A549 (cell line): ENCODE results near the gene MORC3. TPM values are rescaled to one million over a fixed set of nuclear protein-coding genes. Genes with fewer than 3 reads are reported as not detected.

Experiments used
- ATAC-seq, 2 experiments: fragments of 200-7000 bp in 1 of 2; fragments of >200 bp in 1 of 2; cut with Nextera tagmentation in 1 of 2; cut with Tn5 transposase in 1 of 2; 3 replicates each; pipeline versions ENCODE4 v1.8.0 to v1.9.1; 2018 to 2020; ENCODE audit warnings: mild to moderate bottlenecking in 1 of 2, moderate library complexity in 1 of 2
- CTCF ChIA-PET: fragments of 300-600 bp; sonication (Branson Sonifier 250); formaldehyde crosslinking; extraction: SDS; loops from one replicate; lab custom pipeline; 2021; ENCODE audit warnings: antibody characterized with exemption, inconsistent platforms; lab: Yijun Ruan, JAX
- POLR2A ChIA-PET: fragments of 350-600 bp; formaldehyde crosslinking; extraction: SDS; loops from one replicate; lab custom pipeline; 2021; ENCODE audit warnings: antibody characterized with exemption, inconsistent platforms; lab: Yijun Ruan, JAX
- DNase-seq, 2 experiments: peaks; one replicate each; pipeline versions ENCODE4 v3.0.0 to v3.0.0-alpha.2; 2011 to 2016; ENCODE audit warnings: low read depth in 1 of 2, low spot score in 1 of 2
- FAIRE-seq: peaks from 2 replicates; lab custom pipeline; 2011; peaks lifted over from hg19 to GRCh38; lab: Jason Lieb, UNC
- H3K27ac ChIP-seq, 2 experiments: fragments of >200 bp; sonication (Bioruptor Twin); formaldehyde crosslinking; 3 replicates each; pipeline ENCODE4 v1.5.1; 2016 to 2017
- H3K4me1 ChIP-seq: fragments of >200 bp; sonication (Bioruptor Twin); formaldehyde crosslinking; 3 replicates; pipeline ENCODE4 v1.6.1; 2016
- H3K4me2 ChIP-seq: fragments of >200 bp; sonication (Bioruptor Twin); formaldehyde crosslinking; 3 replicates; pipeline ENCODE4 v1.6.1; 2016
- H3K4me3 ChIP-seq: fragments of >200 bp; sonication (Bioruptor Twin); formaldehyde crosslinking; 3 replicates; pipeline ENCODE4 v1.5.1; 2016
- H3K9me3 ChIP-seq: fragments of >200 bp; sonication (Bioruptor Twin); formaldehyde crosslinking; 3 replicates; pipeline ENCODE4 v1.6.1; 2016
- ATOH8 ChIP-seq: fragments of 250-450 bp; sonication (Bioruptor Pico); IDR thresholded peaks from 2 replicates; pipeline ENCODE4 v1.5.0; 2020; ENCODE audit warnings: low read depth, mild to moderate bottlenecking, moderate library complexity
- CBX8 ChIP-seq: fragments of 200-600 bp; sonication (generic); IDR thresholded peaks from 2 replicates; pipeline ENCODE4 v1.6.1; 2016
- CEBPB ChIP-seq, 2 experiments: fragments of >200 bp in 1 of 2; sonication (Bioruptor Twin) in 1 of 2; formaldehyde crosslinking in 1 of 2; IDR thresholded peaks; 2 replicates each; pipeline ENCODE4 v1.6.1; 2012 to 2016
- CHD2 ChIP-seq: fragments of 150-350 bp; IDR thresholded peaks from 2 replicates; pipeline ENCODE4 v1.6.1; 2014; ENCODE audit warnings: low read length; ENCODE audit not compliant: partially characterized antibody
- CHD4 ChIP-seq: fragments of 200-600 bp; sonication (generic); IDR thresholded peaks from 2 replicates; pipeline ENCODE4 v1.6.1; 2016; ENCODE audit warnings: antibody characterized with exemption, mild to moderate bottlenecking, borderline replicate concordance
- CTCF ChIP-seq: fragments of >200 bp; sonication (Bioruptor Twin); formaldehyde crosslinking; IDR thresholded peaks from 3 replicates; pipeline ENCODE4 v1.5.1; 2016
- E2F6 ChIP-seq: IDR thresholded peaks from 2 replicates; pipeline ENCODE4 v1.6.1; 2012; ENCODE audit warnings: low read depth, borderline replicate concordance
- ELK1 ChIP-seq: fragments of 150-350 bp; IDR thresholded peaks from 2 replicates; pipeline ENCODE4 v1.6.1; 2014; ENCODE audit warnings: low read depth, mild to moderate bottlenecking, low read length
- ESRRA ChIP-seq: fragments of 150-350 bp; IDR thresholded peaks from 2 replicates; pipeline ENCODE4 v1.6.1; 2014; ENCODE audit warnings: mild to moderate bottlenecking, low read length, borderline replicate concordance
- FOXS1 ChIP-seq: fragments of 250-450 bp; sonication (Bioruptor Pico); IDR thresholded peaks from 2 replicates; pipeline ENCODE4 v1.5.0; 2020; ENCODE audit warnings: mild to moderate bottlenecking, moderate library complexity
- HDAC2 ChIP-seq: fragments of 200-600 bp; sonication (generic); IDR thresholded peaks from 2 replicates; pipeline ENCODE4 v1.6.1; 2016
- HES2 ChIP-seq: fragments of >200 bp; sonication (Bioruptor Twin); formaldehyde crosslinking; IDR thresholded peaks from 2 replicates; pipeline ENCODE4 v1.6.1; 2016
- JUN ChIP-seq, 2 experiments: fragments of >200 bp; sonication (Bioruptor Twin); formaldehyde crosslinking; IDR thresholded peaks; 2 replicates in 1 of 2; 3 replicates in 1 of 2; pipeline ENCODE4 v1.6.1; 2016 to 2017
- JUNB ChIP-seq: fragments of >200 bp; sonication (Bioruptor Twin); formaldehyde crosslinking; IDR thresholded peaks from 2 replicates; pipeline ENCODE4 v1.6.1; 2016
- MAX ChIP-seq: IDR thresholded peaks from 2 replicates; pipeline ENCODE4 v1.6.1; 2012
- MAZ ChIP-seq: fragments of 150-350 bp; IDR thresholded peaks from 2 replicates; pipeline ENCODE4 v1.6.1; 2014; ENCODE audit warnings: antibody characterized with exemption, low read depth, low read length, borderline replicate concordance
- NFE2L2 ChIP-seq: fragments of 150-350 bp; conservative IDR thresholded peaks from 2 replicates; pipeline ENCODE4 v1.6.1; 2014; ENCODE audit warnings: low read length
- NPAS2 ChIP-seq: fragments of 250-450 bp; sonication (Bioruptor Pico); IDR thresholded peaks from 2 replicates; pipeline ENCODE4 v1.8.0; 2022; ENCODE audit warnings: mild to moderate bottlenecking, moderate library complexity, borderline replicate concordance
- RAD21 ChIP-seq, 2 experiments: fragments of >200 bp in 1 of 2; sonication (Bioruptor Twin) in 1 of 2; formaldehyde crosslinking in 1 of 2; IDR thresholded peaks in 1 of 2; conservative IDR thresholded peaks in 1 of 2; 2 replicates in 1 of 2; 3 replicates in 1 of 2; pipeline ENCODE4 v1.6.1; 2012 to 2018; ENCODE audit warnings: inconsistent platforms in 1 of 2
- RFX5 ChIP-seq: fragments of 450-650 bp; IDR thresholded peaks from 2 replicates; pipeline ENCODE4 v1.7.1; 2014; ENCODE audit warnings: antibody characterized with exemption, mild to moderate bottlenecking, moderate library complexity
- SMC3 ChIP-seq: fragments of >200 bp; sonication (Bioruptor Twin); formaldehyde crosslinking; IDR thresholded peaks from 3 replicates; pipeline ENCODE4 v1.6.1; 2018; ENCODE audit warnings: inconsistent platforms
- SREBF2 ChIP-seq: fragments of 450-650 bp; IDR thresholded peaks from 2 replicates; pipeline ENCODE4 v1.6.1; 2014; ENCODE audit warnings: mild to moderate bottlenecking, moderate library complexity
- ZC3H11A ChIP-seq: fragments of 450-650 bp; IDR thresholded peaks from 2 replicates; pipeline ENCODE4 v1.6.1; 2014; ENCODE audit warnings: antibody characterized with exemption, mild to moderate bottlenecking
- WGBS: methylation state at CpG from one replicate; pipeline ENCODE4 v1.1.6; 2017; ENCODE audit errors: missing lambda C conversion rate; 5-methylcytosine and 5-hydroxymethylcytosine counted together
- polyA plus RNA-seq, 4 experiments: library from polyadenylated mRNA; depleted of rRNA in 3 of 4; stranded (reverse); fragments of >200 nt; fragmentation: RNase III in 1 of 4; extraction: RNeasy Plus Mini Kit Qiagen cat#74134 plus additional on column Dnase treatment in 1 of 4; gene quantifications; 2 replicates in 3 of 4; 3 replicates in 1 of 4; pipeline ENCODE4 v1.2.3, GENCODE V29; 2011 to 2017

The MORC3 gene
- polyA plus RNA-seq, 2 of the 4 experiments (the other 2 are of a cell fraction): 9.7 to 21.5 TPM

GRCh38 chr21:36420571-36421339, 100.8 kb downstream of the MORC3 start (continued):
- TF ChIP-seq HES2: no peak
- TF ChIP-seq CTCF: no peak
- TF ChIP-seq FOXS1 (CRISPR knock-in tag): no peak
- TF ChIP-seq CHD4: no peak
- TF ChIP-seq RAD21 (conservative IDR thresholded peaks at IDR 0.05 in 1 of 2, IDR thresholded peaks at IDR 0.05 in 1 of 2): no peak

- POLR2A ChIA-PET: no interaction called here
- no peak for TF ChIP-seq JUNB
- TF ChIP-seq HDAC2: no peak
- no peak for TF ChIP-seq ATOH8 (CRISPR knock-in tag)
- TF ChIP-seq CEBPB (IDR thresholded peaks at IDR 0.05): no peak
- no peak for TF ChIP-seq NPAS2 (CRISPR knock-in tag)
- no peak for TF ChIP-seq ELK1
- TF ChIP-seq CHD2: no peak
- TF ChIP-seq JUN (IDR thresholded peaks at IDR 0.05): no peak
- TF ChIP-seq MAZ: no peak
- TF ChIP-seq E2F6: no peak
- TF ChIP-seq SREBF2: no peak
- TF ChIP-seq NFE2L2: no peak
- TF ChIP-seq RFX5: no peak
- peak; percentile 24; the same call in 1 of the 2 replicates for TF ChIP-seq MAX
- peak; percentile 57 to 62 for TF ChIP-seq RAD21 (conservative IDR thresholded peaks at IDR 0.05 in 1 of 2, IDR thresholded peaks at IDR 0.05 in 1 of 2)
- TF ChIP-seq ZC3H11A: no peak
- TF ChIP-seq CTCF: peak; percentile 62
- no peak for TF ChIP-seq ESRRA
- TF ChIP-seq SMC3: peak; percentile 55
- TF ChIP-seq CBX8: no peak
- Histone ChIP-seq H3K4me3 (no peak overlapping the region), H3K27ac (peak overlapping the region; percentile 56 to 67; a peak in 5 of 6 replicates), H3K9me3 (no peaks in the 10 kb centered on the region), H3K4me2 (peak overlapping the region; percentile 32; the same call in 2 of the 3 replicates), H3K4me1 (peaks cover 13% of the 10 kb centered on the region)
- no peak for FAIRE-seq
- 55% methylated on average over 17 of the region's 28 CpGs for WGBS
- peak; percentile 54 to 71 for DNase-seq
- peak; percentile 73 to 74 for ATAC-seq
- CTCF ChIA-PET: interaction anchor here (0.6 to 2.6 kb wide), 32 partner anchors 9 to 589 kb away, joined by 3 to 18 read pairs (median 4); no protein-coding TSS in a partner anchor
Measured at GRCh38 chr21:36422279-36423098, 102.5 kb downstream of the MORC3 start.
